HT1080 (cell line): ENCODE measurements around the gene ACAP1. TPM values are rescaled to one million over a fixed set of nuclear protein-coding genes. Genes with fewer than 3 reads are reported as not detected.

Source experiments
- DNase-seq: peaks from one replicate; pipeline ENCODE4 v3.0.0-alpha.2; 2015; ENCODE audit warnings: low read depth
- total RNA-seq: library from RNA; depleted of rRNA; stranded (reverse); fragments of >200 nt; shearing (Covaris generic); gene quantifications from 2 replicates; pipeline ENCODE4 v1.2.3, GENCODE V29; 2014

ACAP1 gene
- total RNA-seq, 1 experiment from 2014 or later: 2.2 TPM

- peak; percentile 82 for DNase-seq
These were observed 27.5 kb upstream of the ACAP1 start for GRCh38 chr17:7308625-7309433.

GRCh38 chr17:7309628-7310027, 26.7 kb upstream of the ACAP1 start:
- DNase-seq: no peak

- no peak for DNase-seq
These were observed 25.1 kb upstream of the ACAP1 start for GRCh38 chr17:7311110-7311705.

GRCh38 chr17:7312432-7313087, 23.8 kb upstream of the ACAP1 start:
- no peak for DNase-seq

GRCh38 chr17:7313088-7313889, 23.0 kb upstream of the ACAP1 start:
- DNase-seq: peak; percentile 58

GRCh38 chr17:7313890-7314718, 22.2 kb upstream of the ACAP1 start:
- DNase-seq: peak; percentile 45

GRCh38 chr17:7314719-7315569, 21.4 kb upstream of the ACAP1 start, which contains the start of gene GPS2:
Gene GPS2, minus strand, starts transcription at chr17:7315360. Its CDS starts 308 bp downstream, at chr17:7315052.
- peak; percentile 87 for DNase-seq

GRCh38 chr17:7315570-7316235, 20.6 kb upstream of the ACAP1 start:
- no peak for DNase-seq

GRCh38 chr17:7317161-7317803, 19.0 kb upstream of the ACAP1 start:
- DNase-seq: no peak

GRCh38 chr17:7318121-7318860, 18.0 kb upstream of the ACAP1 start:
- DNase-seq: no peak

GRCh38 chr17:7321466-7321865, 14.9 kb upstream of the ACAP1 start:
- no peak for DNase-seq

- DNase-seq: no peak
These were observed 13.7 kb upstream of the ACAP1 start for GRCh38 chr17:7322520-7323194.

GRCh38 chr17:7323731-7324437, 12.4 kb upstream of the ACAP1 start:
- DNase-seq: peak; percentile 30

GRCh38 chr17:7324438-7324779, 11.9 kb upstream of the ACAP1 start:
- no peak for DNase-seq

GRCh38 chr17:7325031-7325528, 11.2 kb upstream of the ACAP1 start:
- DNase-seq: no peak

GRCh38 chr17:7326186-7326585, 10.1 kb upstream of the ACAP1 start:
- DNase-seq: no peak

- DNase-seq: no peak
These were observed 9.3 kb upstream of the ACAP1 start for GRCh38 chr17:7327056-7327455.
